Epithelial cell of proximal tubule (primary cell): ENCODE data around the gene KREMEN1. TPM values are rescaled to one million over a fixed set of nuclear protein-coding genes. Genes with fewer than 3 reads are reported as not detected.

Experiments used
- DNase-seq: peaks from one replicate; pipeline ENCODE4 v3.0.0-alpha.2; 2011; ENCODE audit warnings: low read depth
- H3K4me3 ChIP-seq: 2 replicates; pipeline ENCODE4 v1.5.1; 2011; ENCODE audit warnings: low read depth, mild to moderate bottlenecking, low read length
- total RNA-seq: library from RNA; depleted of rRNA; stranded (reverse); fragments of >200 nt; gene quantifications from 2 replicates; pipeline ENCODE4 v1.2.3, GENCODE V29; 2015
- TF ChIP-seq, protein P1 (sequence below): conservative IDR thresholded peaks from 2 replicates; pipeline ENCODE4 v1.5.1; 2012; ENCODE audit warnings: low read depth, mild to moderate bottlenecking, low read length

KREMEN1 gene
- total RNA-seq, 1 donor from 2014 or later = 10.8 TPM

DNA sequence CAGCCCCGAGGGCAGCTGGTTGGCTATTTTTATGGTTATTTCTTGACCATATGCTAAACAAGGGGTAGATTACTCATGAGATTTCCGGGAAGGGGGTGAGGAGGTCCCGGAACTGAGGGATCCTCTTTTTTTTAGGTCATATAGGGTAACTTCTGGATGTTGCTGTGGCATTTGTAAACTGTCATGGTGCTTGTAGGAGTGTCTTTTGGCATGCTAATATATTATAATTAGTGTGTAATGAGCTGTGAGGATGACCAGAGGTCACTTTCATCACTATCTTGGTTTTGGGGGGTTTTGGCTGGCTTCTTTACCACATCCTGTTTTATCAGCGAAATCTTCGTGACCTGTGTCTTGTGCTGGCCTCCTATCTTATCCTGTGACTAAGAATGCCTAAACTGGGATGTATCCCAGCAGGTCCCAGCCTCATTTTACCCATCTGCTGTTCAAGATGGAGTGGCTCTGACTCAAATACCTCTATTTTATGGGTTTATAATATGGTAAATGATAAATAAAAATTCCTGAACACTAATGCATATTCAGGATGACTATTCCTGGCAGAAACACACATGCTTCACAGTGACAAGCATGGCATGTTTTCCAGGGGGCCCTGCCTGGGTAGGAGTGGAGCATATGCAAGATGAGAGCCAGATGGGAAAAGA lies 11.2 kb downstream of the KREMEN1 start:
- no peak overlapping the region for H3K4me3 ChIP-seq
- DNase-seq = no peak
- TF ChIP-seq, protein P1, sequence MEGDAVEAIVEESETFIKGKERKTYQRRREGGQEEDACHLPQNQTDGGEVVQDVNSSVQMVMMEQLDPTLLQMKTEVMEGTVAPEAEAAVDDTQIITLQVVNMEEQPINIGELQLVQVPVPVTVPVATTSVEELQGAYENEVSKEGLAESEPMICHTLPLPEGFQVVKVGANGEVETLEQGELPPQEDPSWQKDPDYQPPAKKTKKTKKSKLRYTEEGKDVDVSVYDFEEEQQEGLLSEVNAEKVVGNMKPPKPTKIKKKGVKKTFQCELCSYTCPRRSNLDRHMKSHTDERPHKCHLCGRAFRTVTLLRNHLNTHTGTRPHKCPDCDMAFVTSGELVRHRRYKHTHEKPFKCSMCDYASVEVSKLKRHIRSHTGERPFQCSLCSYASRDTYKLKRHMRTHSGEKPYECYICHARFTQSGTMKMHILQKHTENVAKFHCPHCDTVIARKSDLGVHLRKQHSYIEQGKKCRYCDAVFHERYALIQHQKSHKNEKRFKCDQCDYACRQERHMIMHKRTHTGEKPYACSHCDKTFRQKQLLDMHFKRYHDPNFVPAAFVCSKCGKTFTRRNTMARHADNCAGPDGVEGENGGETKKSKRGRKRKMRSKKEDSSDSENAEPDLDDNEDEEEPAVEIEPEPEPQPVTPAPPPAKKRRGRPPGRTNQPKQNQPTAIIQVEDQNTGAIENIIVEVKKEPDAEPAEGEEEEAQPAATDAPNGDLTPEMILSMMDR = no peak

DNA sequence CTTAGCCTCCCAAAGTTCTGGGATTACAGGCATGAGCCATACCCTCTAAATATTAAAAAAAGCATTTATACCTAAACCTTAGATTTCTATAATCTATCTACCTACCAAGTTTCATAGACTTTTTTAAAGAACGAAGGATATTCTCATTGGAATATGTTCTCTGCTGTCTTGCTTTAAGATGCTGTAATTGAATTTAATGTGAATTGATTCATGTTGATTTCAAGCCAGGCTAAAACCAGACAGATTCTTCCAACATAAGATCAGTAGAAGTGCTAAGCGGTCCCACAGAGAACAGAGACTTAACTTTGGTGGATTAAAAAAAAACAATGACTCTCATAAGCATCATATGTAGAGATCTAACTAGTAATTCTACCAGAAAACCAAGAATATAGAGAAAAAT lies 14.2 kb downstream of the KREMEN1 start:
- no peak for DNase-seq
- no peak overlapping the region for H3K4me3 ChIP-seq
- TF ChIP-seq, protein P1 = no peak

DNA sequence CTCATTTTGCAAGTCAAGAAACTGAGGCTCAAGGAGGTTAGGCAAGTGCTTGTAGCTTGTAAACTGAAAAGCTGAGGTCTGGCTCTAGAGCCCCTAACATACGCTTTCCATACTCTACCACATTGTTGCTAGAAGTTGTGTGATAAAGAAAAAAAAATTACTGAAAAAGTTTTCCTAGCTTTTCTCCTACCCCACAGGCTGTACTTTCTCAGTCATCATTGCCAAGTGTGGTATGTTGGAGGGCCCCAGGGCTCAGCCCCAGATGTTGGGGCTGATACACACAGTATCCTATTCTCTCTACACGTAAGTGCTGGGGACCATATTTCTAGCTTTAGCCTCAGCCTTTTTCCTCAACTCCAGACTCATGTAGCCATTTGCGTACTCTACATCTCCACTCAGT lies 16.0 kb downstream of the KREMEN1 start:
- no peak for DNase-seq
- TF ChIP-seq, protein P1 = no peak
- no peak overlapping the region for H3K4me3 ChIP-seq

DNA sequence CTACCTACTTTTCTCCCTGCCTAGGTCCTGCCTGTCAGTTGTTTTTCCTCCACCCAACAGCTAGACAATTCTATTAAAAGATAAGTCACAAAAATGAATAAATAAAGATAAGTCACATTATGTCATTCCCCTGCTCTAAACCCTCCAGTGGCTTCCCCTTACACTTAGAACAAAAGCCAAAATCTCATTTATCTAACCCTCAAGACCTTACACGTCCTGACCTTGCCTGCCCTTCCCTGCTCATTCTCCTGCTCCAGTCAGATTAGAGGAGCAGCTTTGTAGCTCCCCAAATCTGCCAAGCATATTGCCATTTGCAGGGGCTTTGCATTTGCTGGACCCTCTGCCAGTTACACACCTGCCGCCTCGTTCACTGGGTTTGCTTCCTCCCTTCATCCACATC lies 16.7 kb downstream of the KREMEN1 start:
- no peak overlapping the region for H3K4me3 ChIP-seq
- TF ChIP-seq, protein P1 = no peak
- no peak for DNase-seq

DNA sequence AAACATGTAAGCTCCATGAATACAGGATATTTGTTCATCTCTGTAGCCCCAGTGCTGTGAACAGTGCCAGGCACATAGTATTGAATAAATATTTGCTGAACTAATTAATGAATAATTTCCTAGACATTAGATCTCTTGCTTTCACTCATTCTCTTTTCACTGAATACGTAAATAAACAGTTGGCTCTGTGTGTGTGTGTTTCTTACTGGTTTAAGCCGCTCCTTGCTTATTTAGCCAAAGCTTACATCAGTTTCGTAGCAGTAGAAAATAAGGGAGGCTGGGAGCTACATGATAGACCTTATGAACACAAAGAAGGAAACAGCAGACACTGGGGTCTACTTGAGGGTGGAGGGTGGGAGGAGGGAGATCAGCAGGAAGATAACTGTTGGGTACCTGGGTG lies 17.2 kb downstream of the KREMEN1 start:
- TF ChIP-seq, protein P1 = no peak
- no peak for DNase-seq
- no peak overlapping the region for H3K4me3 ChIP-seq

DNA sequence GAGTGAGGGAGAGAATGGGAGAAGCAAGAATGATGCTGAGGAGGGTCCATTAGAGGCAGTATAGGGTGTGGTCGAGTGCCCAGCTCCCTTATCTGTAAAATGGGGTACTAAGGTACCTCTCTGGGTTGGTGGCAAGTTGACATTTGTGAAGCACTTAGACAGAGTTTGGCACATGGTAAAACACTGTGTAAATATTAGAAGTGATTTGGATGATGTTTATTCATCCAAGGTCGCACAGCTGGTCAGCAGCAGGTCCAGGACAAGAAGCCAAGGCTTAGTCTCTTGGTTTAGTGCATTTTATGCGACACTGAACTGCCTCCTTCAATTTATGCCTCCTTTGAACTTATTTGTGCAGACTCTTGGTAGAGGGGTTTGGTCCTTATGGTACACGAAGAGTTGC lies 19.4 kb downstream of the KREMEN1 start:
- TF ChIP-seq, protein P1 = no peak
- DNase-seq = no peak
- H3K4me3 ChIP-seq = no peak overlapping the region

DNA sequence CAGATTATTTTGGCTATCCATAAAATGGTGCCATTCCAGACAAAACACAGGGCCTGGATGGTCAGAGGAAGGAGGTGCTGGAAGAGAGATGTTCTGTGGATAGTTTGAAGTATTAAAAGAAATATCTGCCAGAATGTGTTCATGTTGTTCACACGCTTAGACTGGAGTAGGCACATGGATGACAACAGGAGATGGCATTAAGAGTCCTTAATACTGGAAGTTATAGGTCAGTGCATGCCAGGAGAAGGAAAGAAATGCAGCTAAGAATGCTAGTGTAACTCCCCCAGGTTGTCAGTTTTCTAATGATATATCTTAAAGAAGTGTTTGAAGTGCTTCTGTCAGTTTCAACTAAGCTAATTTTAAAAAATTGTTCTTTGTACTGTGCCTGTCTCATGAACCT lies 20.2 kb downstream of the KREMEN1 start:
- TF ChIP-seq, protein P1 = no peak
- no peak for DNase-seq

More for the DNA sequence above, 20.2 kb downstream of the KREMEN1 start:
- H3K4me3 ChIP-seq = no peak overlapping the region
